Measurements from ENCODE around the gene MLC1.

Gene MLC1

DNA sequence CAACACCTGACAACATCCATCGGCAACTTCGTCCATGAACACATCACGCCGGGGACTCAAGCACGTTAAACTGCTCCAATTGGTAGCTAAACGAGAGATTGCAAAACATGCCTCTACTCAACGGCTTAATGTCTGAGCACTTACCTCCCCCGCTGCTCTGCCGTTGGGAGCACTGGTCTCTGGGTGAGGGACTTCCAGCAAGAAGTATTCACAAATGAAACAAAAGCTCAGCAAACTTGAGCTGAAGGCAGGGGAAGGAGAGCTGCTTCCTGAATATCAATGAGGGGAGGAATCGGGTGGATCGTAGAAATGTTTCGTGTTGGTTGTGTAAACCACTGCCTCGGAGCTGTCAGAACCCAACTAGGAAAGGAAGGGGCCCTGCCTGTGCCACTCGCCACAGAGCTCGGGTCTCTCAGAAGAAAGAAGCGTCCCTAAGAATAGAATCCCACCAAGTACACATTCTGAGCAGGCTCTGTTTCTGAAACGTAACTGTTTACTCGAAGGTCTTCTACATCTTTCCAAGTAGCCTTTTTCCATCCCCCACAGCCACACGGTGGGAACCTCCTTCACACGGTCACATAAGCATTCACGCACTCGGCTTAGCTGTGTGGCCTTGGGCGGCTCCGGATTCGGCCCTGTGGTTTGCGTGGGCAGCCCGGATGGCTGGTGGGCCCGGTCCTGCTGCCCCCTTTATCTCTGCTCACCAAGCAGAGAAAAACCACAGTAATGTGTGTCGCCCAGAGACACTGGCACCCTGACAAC, at the start of gene MLC1:
TSS of gene MLC1 (minus strand) at position 216 of the 762 bp plus-strand sequence. CDS start 524 bp downstream, outside the sequence.
- DNase-seq: peak; percentile 18

GRCh38 chr22:50134481-50134880, 49.3 kb upstream of the MLC1 start:
- DNase-seq: no peak

GRCh38 chr22:50131894-50132293, 46.7 kb upstream of the MLC1 start:
- no peak for DNase-seq

DNA sequence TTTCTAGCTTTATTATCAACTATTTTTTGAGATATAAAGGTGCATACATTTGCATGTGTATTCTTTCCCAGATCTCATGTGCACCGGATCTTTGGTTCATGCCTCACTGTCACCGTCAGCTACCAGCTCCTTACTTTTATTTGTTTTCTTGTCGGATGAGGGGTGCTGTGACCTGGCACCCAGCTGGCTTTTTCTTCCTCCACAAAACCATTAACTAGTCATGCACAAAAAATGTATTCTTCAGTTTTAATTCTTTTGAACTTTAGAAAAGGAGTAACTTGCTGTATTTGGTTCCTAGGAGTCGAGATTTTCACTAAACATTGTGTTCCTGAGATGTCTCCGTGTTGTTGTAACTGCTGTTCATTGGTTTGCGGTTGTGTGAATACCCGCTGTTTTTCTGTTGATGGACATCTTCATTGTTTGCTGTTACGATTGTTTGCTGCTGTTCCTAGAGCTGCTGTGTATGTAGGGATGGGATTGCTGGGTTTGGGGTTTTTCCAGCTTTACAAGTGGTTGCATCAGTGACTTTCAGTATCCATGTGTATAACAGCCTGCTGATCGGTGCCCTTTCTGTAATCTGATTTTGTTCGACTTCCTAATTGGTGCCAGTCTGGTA, 44.0 kb upstream of the MLC1 start:
- DNase-seq: no peak

DNA sequence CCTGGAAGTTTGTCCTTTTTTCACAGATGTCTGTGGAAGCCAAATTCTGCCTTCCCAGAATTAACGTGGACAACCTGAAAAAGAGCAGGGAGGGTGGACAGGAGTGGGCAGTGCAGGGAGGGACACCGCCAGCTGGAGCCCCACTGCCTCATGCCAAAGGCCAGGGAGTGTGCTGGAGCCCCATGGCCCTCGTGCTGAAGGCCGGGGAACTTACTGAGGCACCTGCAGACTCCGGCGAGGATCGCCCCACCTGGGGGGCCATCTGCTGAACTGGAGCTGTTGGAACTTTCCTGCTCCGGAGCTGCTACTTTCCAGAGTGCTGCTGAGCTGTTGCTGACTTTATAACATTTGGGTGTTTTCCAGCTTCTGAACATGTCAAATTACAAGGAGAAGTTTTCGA, 39.8 kb upstream of the MLC1 start:
- no peak for DNase-seq

DNA sequence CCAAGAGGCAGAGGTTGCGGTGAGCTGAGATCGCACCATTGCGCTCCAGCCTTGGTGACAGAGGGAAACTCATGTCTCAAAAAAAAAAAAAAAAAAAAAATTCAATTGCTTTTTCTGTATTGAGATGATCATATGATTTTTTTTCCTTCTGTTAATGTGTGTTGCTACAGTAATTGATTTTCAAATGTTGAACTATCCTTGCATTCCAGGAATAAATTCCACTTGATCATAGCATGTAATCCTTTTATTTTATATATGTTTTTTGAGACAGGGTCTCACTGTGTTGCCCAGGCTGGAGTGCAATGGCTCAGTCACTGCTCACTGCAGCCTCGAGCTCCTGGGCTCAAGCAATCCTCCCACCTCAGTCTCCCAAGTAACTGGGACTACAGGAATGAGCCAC, 37.9 kb upstream of the MLC1 start:
- DNase-seq: no peak

GRCh38 chr22:50121202-50121740, 36.0 kb upstream of the MLC1 start:
- no peak for DNase-seq

DNA sequence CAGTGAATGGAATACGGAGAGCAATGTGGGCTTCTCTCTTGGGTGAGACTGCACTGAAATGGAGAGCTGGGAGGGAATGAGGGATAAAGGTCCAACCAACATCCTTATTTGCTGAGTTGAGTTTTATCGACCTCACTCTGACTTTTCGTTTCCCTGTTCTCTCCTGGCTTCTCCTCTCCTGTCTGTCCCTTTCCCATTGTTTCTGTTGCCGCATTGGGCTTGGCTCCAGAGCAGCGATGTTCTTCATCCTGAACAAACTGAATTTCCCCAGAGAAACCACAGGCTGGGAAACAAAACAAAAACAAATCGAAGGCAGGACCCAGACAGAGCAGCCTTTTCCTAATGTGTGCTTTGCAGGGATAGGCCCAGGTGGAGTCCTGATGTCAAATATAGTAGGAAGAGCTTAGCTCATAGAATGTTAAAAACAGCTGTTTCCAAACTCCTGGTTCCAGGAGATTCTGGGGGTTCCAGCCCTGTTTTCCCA, 34.6 kb upstream of the MLC1 start:
- no peak for DNase-seq

- no peak for DNase-seq
Measured at GRCh38 chr22:50119169-50119767, 34.0 kb upstream of the MLC1 start.

DNA sequence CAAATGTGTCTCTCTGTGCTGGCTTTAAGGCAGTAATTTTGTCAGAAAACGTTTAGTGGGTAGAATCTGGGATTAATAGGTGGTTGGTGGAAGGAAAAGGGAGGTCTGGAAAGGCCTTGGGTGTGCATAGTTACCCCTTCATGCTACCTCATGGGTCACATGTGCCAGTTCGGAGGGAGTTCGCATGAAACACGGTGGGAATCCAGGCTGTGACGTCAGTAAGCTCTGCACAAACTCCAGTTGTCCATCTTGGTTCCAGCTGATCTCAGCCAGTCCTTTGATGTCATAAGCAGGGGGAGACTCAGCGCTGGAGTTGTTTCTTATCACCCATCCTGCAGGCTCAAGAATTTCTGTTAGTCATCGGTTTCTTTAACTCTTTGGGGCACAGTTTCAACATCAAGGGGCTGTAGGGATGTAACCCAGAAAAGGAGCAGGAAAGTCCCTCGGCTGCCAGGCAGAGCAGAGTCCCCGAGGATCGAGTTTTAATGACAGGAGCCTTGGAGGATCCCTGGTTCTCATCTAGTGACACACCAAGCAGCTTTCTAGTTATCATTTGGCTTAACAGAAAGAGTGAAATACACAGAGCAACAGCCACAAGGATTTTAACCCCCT, 33.4 kb upstream of the MLC1 start:
- DNase-seq: no peak

GRCh38 chr22:50118129-50118528, 32.9 kb upstream of the MLC1 start:
- DNase-seq: no peak

GRCh38 chr22:50117168-50117762, 32.0 kb upstream of the MLC1 start:
- DNase-seq: no peak

DNA sequence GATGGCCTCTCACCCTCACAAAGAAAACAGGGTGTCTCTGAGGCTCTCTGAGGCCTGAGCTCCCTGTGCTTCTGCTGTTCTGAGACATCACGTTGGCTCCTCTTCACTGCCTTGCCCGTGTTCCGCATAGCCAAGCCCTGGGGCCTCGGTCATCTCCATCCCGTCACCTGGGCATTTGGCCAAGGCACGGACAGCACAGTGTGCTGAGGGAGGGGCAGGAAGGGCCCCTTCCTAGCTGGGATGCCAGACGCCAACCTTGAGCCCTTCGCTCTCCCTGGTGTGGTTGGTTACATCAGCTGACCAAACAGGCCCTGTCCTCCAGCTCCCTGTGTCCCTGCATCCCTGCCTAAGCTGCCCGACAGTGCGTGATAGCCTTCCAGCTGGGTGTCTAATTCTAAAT, 30.5 kb upstream of the MLC1 start:
- DNase-seq: no peak

DNA sequence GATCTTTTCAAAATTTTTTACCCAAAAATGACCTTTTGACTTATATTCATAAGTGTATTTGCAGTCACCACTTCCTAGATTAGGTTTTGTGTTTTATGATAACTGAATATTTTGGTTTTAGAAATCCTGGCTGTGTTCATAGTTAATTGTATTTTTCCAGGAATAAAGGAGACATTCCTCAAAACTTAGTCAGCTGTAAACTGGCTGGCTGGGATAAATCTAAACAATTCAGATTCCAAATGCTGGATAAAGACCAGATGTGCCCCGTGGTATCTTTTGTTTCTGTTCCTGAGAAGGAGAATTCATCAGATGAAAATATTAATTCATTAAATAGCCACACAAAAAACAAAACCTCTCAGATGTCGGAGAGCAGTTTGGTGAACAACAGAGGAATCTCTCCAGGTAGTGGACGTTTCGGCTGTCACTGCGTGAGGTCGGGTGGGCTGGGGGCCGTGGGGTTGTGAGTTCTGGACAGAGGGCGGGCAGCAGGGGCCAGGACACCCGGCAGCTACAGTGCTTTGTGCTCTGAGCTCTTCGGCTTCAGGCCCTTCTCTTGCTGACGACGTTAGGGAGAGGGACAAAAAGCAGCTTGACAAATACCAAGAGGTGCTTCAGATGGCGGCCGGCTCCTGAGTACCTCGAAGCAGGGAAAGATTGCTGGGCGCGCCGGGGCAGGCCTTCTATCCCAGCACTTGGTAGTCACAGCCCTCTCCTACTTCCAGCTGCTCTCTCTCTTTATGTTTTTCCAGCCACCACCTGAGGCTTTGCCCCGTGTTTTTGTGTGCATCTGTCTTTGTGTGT, 29.2 kb upstream of the MLC1 start:
- no peak for DNase-seq

DNA sequence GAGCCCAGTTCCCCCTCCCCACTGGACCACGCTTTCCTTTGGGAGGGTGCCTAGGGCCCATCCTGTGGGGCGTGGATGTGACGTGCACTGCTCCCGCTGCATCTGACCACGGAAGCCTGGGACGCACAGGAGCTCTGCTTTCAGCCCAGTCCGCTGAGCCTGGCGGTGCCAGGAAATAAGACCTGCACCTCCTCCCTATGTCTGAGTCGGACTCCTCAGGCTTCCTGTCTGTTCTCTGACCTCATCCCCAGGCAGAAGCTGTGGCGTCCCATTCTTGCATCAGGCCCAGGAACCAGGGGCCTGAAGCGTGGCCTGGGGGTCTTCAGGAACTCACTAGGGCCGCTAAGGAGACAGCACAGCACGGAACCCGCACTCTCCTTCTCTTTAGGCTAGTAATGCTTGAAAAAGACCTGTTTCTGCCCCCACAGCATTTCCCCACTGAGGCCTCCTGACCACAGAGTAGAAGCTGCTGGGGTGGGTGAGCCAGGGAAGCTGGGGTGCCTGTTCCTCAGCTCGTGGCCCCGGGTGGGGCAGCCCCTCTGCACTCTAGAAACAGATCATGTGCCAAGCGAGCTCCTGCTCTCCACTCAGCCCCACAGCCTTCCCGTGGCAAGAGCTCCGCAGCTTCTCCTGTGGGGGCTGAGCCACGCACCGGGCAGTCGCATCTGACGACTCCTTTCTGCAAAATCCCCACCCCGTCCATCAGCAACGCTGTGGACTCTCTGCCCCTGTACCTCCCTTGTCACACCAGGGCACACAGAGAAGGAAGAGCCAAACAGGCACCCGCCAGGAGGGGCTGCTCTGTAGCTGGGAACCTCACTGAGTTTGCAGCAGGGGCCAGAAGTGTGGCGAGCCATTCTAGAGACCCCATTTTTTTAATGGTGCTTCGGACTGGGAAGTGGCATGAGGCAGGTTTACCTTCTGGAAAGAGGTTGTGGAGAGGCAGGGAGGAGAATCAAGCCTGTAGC, 27.2 kb upstream of the MLC1 start:
- peak; percentile 28 for DNase-seq

- no peak for DNase-seq
Measured at GRCh38 chr22:50111056-50111455, 25.8 kb upstream of the MLC1 start.

DNA sequence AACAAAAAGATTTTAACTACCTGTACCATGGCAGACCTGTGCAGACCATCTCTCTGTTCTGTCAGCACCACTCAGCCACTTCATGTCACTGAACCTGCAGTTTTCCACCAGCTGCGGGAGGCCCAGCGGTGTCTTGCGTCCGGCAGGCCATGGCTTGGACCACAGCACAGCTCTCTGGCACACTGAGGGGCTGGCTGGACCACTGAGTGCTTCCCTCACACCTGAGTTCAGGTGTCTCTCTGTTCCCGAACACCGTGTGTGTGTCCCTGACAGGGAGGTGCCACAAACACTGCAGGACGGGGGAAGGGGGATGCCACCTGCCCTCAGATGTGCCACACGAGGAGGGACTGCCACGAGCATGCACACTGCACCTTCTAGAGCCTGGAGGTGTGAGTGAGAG, 22.3 kb upstream of the MLC1 start:
- DNase-seq: no peak

- peak; percentile 34 for DNase-seq
Measured at GRCh38 chr22:50105208-50106100, 20.2 kb upstream of the MLC1 start.

GRCh38 chr22:50104141-50104544, 18.9 kb upstream of the MLC1 start:
- no peak for DNase-seq

- DNase-seq: no peak
Measured at GRCh38 chr22:50102946-50103345, 17.7 kb upstream of the MLC1 start.

All from CD4-positive, alpha-beta T cell treated with Interleukin-17A for 4 hours (primary cell).